Panc1 (cell line): Measurements from ENCODE around the gene FAM200C.

ENCODE experiments used
- SIN3A ChIP-seq: IDR thresholded peaks from 2 replicates; pipeline ENCODE4 v1.6.1; 2012; ENCODE audit warnings: low read depth, mild to moderate bottlenecking, low read length, moderate library complexity, borderline replicate concordance; ENCODE audit not compliant: insufficient read depth
- TCF7L2 ChIP-seq: IDR thresholded peaks from 2 replicates; pipeline ENCODE4 v1.6.1; 2011; ENCODE audit warnings: mild to moderate bottlenecking, low read depth, low read length, inconsistent platforms
- TF ChIP-seq, protein P1 (sequence below): fragments of 450-650 bp; IDR thresholded peaks from 2 replicates; pipeline ENCODE4 v1.5.1; 2017; ENCODE audit warnings: mild to moderate bottlenecking
- TF ChIP-seq, protein P2 (sequence below), 2 experiments: IDR thresholded peaks; 2 replicates each; pipeline ENCODE4 v1.6.1; 2011 to 2012; ENCODE audit warnings: low read depth in 2 of 2, control low read depth in 1 of 2, low read length in 1 of 2, mild to moderate bottlenecking in 1 of 2, moderate library complexity in 1 of 2; ENCODE audit not compliant: insufficient read depth in 1 of 2

- TF ChIP-seq TCF7L2 (no peak), SIN3A (no peak)
- TF ChIP-seq, protein P1, sequence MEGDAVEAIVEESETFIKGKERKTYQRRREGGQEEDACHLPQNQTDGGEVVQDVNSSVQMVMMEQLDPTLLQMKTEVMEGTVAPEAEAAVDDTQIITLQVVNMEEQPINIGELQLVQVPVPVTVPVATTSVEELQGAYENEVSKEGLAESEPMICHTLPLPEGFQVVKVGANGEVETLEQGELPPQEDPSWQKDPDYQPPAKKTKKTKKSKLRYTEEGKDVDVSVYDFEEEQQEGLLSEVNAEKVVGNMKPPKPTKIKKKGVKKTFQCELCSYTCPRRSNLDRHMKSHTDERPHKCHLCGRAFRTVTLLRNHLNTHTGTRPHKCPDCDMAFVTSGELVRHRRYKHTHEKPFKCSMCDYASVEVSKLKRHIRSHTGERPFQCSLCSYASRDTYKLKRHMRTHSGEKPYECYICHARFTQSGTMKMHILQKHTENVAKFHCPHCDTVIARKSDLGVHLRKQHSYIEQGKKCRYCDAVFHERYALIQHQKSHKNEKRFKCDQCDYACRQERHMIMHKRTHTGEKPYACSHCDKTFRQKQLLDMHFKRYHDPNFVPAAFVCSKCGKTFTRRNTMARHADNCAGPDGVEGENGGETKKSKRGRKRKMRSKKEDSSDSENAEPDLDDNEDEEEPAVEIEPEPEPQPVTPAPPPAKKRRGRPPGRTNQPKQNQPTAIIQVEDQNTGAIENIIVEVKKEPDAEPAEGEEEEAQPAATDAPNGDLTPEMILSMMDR = no peak
- TF ChIP-seq, protein P2, sequence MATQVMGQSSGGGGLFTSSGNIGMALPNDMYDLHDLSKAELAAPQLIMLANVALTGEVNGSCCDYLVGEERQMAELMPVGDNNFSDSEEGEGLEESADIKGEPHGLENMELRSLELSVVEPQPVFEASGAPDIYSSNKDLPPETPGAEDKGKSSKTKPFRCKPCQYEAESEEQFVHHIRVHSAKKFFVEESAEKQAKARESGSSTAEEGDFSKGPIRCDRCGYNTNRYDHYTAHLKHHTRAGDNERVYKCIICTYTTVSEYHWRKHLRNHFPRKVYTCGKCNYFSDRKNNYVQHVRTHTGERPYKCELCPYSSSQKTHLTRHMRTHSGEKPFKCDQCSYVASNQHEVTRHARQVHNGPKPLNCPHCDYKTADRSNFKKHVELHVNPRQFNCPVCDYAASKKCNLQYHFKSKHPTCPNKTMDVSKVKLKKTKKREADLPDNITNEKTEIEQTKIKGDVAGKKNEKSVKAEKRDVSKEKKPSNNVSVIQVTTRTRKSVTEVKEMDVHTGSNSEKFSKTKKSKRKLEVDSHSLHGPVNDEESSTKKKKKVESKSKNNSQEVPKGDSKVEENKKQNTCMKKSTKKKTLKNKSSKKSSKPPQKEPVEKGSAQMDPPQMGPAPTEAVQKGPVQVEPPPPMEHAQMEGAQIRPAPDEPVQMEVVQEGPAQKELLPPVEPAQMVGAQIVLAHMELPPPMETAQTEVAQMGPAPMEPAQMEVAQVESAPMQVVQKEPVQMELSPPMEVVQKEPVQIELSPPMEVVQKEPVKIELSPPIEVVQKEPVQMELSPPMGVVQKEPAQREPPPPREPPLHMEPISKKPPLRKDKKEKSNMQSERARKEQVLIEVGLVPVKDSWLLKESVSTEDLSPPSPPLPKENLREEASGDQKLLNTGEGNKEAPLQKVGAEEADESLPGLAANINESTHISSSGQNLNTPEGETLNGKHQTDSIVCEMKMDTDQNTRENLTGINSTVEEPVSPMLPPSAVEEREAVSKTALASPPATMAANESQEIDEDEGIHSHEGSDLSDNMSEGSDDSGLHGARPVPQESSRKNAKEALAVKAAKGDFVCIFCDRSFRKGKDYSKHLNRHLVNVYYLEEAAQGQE (IDR thresholded peaks at IDR 0.05; ENCODE audit: insufficient read depth in 1 of 2, low read depth in 2 of 2, low read length in 1 of 2) = no peak
Measured at GRCh38 chr5:160436017-160436416, 36.2 kb upstream of the FAM200C start.
